Measurements from ENCODE around the gene COL6A6. TPM values are rescaled to one million over a fixed set of nuclear protein-coding genes. Genes with fewer than 3 reads are reported as not detected.

Gene COL6A6
- total and polyA plus RNA-seq, 10 donors = 0.24 to 6.5 (median 0.94) TPM; not detected in 1

GRCh38 chr3:130519754-130520153, 2.8 kb downstream of the COL6A6 start:
- 88 to 96% (median 91%) methylated on average over 4 of the region's 4 CpGs for WGBS, 5 donors

DNA sequence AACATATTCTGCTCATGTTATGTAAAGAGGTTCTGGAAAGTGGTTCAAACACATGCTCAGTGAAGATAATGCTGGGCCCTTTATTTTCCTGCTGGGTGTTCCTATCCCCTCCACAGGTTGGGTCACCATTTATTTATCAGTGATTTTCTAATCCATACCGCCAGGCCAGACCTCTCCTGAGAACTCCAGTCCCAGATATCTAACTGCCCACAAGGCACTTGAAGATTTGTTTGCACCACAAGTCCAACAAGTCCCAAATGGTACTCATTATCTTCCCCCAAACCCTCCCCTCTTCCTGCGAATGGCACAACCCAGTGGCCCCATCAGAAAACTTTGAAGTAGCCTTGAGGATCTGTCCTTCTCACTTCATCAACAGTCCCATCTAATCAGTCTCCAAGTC, 5.4 kb downstream of the COL6A6 start:
- Histone ChIP-seq H3K4me3 (no peak overlapping the region), H3K36me3 (no peaks in the 10 kb centered on the region), H3K4me1 (peaks cover 0 to 2% (median 0%) of the 10 kb centered on the region in 6 donors), H3K27ac (no peak overlapping the region), H3K27me3 (replicated peaks in 1 of 7) (peaks cover 0 to 42% (median 8%) of the 10 kb centered on the region in 7 donors), H3K9me3 (no peaks in the 10 kb centered on the region)
- TF ChIP-seq CTCF (IDR thresholded peaks at IDR 0.05 in 8 of 11, conservative IDR thresholded peaks at IDR 0.05 in 3 of 11) (no peak), POLR2A (IDR thresholded peaks at IDR 0.05) (no peak), POLR2AphosphoS5 (IDR thresholded peaks at IDR 0.05) (no peak)
- intact Hi-C loops (cut with DNase I; ENCODE audit: low total_unique reads) = no loop called here
- WGBS, 5 donors = 80 to 93% (median 84%) methylated on average over 2 of the region's 2 CpGs
- DNase-seq = no peak

More at GRCh38 chr3:130519754-130520153, 2.8 kb downstream of the COL6A6 start:
- no peaks in the 10 kb centered on the region for H3K9me3 ChIP-seq
- TF ChIP-seq POLR2A (IDR thresholded peaks at IDR 0.05) (no peak), POLR2AphosphoS5 (IDR thresholded peaks at IDR 0.05) (no peak), CTCF (IDR thresholded peaks at IDR 0.05 in 8 of 11, conservative IDR thresholded peaks at IDR 0.05 in 3 of 11) (no peak)
- no peak for DNase-seq
- H3K27ac ChIP-seq = no peak overlapping the region
- H3K4me1 ChIP-seq = peaks cover 0 to 11% (median 3%) of the 10 kb centered on the region in 6 donors
- H3K36me3 ChIP-seq = no peaks in the 10 kb centered on the region
- peaks cover 0 to 69% (median 23%) of the 10 kb centered on the region in 7 donors for H3K27me3 ChIP-seq (replicated peaks in 1 of 7)
- no peak overlapping the region for H3K4me3 ChIP-seq
- intact Hi-C loops (cut with DNase I; ENCODE audit: low total_unique reads) = no loop called here

GRCh38 chr3:130527426-130527825, 10.4 kb downstream of the COL6A6 start:
- no peak for DNase-seq
- Histone ChIP-seq H3K27ac (no peak overlapping the region), H3K4me1 (no peaks in the 10 kb centered on the region), H3K4me3 (no peak overlapping the region), H3K27me3 (replicated peaks in 1 of 7) (peaks cover 0 to 17% (median 0%) of the 10 kb centered on the region in 7 donors), H3K9me3 (no peaks in the 10 kb centered on the region), H3K36me3 (no peaks in the 10 kb centered on the region)
- TF ChIP-seq POLR2A (IDR thresholded peaks at IDR 0.05) (no peak), CTCF (IDR thresholded peaks at IDR 0.05 in 8 of 11, conservative IDR thresholded peaks at IDR 0.05 in 3 of 11) (no peak), POLR2AphosphoS5 (IDR thresholded peaks at IDR 0.05) (no peak)
- intact Hi-C loops (cut with DNase I; ENCODE audit: low total_unique reads) = no loop called here
- WGBS, 5 donors = 81 to 91% (median 84%) methylated on average over 1 of the region's 1 CpG

GRCh38 chr3:130528120-130528519, 11.1 kb downstream of the COL6A6 start:
- Histone ChIP-seq H3K36me3 (no peaks in the 10 kb centered on the region), H3K27me3 (replicated peaks in 1 of 7) (peaks cover 0 to 10% (median 0%) of the 10 kb centered on the region in 7 donors), H3K27ac (no peak overlapping the region), H3K4me3 (no peak overlapping the region), H3K9me3 (no peaks in the 10 kb centered on the region), H3K4me1 (no peaks in the 10 kb centered on the region)
- no peak for DNase-seq
- WGBS, 5 donors = 42 to 65% (median 57%) methylated on average over 1 of the region's 1 CpG
- TF ChIP-seq CTCF (IDR thresholded peaks at IDR 0.05 in 8 of 11, conservative IDR thresholded peaks at IDR 0.05 in 3 of 11) (no peak), POLR2A (IDR thresholded peaks at IDR 0.05) (no peak), POLR2AphosphoS5 (IDR thresholded peaks at IDR 0.05) (no peak)
- intact Hi-C loops (cut with DNase I; ENCODE audit: low total_unique reads) = no loop called here

Data from spleen (tissue), 11 donors.